ENCODE results near the gene MBNL2. TPM values are rescaled to one million over a fixed set of nuclear protein-coding genes. Genes with fewer than 3 reads are reported as not detected.
A peak's percentile ranks its signal among the peaks of the same experiment; 100 is the strongest.

MBNL2 gene
- total and polyA plus RNA-seq, 2 of the 4 experiments (the other 2 are of a cell fraction): 26.9 to 103 TPM

DNA sequence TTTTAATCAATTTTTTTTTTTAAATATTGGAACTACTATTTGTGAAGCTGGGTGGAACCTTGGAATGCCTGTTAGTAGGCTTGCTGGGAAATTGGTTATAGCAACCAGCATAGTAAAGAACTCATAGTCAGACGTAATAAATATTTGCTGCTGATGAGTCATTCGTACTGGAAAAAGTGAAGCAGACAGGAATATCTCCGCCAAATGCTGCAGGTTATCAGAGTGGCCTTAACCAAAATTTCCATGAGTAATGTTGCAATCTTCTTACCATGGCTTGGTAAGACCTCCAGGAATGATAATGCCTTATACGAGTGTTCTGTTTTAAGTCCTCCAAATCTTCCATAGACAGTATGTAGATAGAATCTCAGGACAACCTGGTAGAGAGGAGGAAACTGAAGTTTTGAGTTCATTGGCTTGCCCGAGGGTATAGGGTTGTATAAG lies 34.2 kb downstream of the MBNL2 start:
- ATAC-seq (ENCODE audit: low read depth) (peak; percentile 38), DNase-seq (peak; percentile 97)
- POLR2A ChIA-PET (ENCODE audit: unreplicated experiment): no interaction called here
- Histone ChIP-seq H3K27ac (ENCODE audit: insufficient read depth, low read length) (peak overlapping the region; percentile 43; the same call in 1 of the 2 replicates), H3K27me3 (ENCODE audit: control insufficient read depth, insufficient read depth, low read length) (no peaks in the 10 kb centered on the region), H3K4ac (ENCODE audit: low read depth, low read length) (no peak overlapping the region; the same call in 1 of the 2 replicates), H3K18ac (ENCODE audit: low read depth, low read length) (peak overlapping the region; percentile 85; the same call in 1 of the 2 replicates), H4K5ac (ENCODE audit: low read depth, low read length) (peak overlapping the region; percentile 54; the same call in 1 of the 2 replicates), H3K79me1 (ENCODE audit: low read depth in 1 of 2, low read length in 2 of 2) (peaks cover 28 to 66% of the 10 kb centered on the region in 2 experiments), H4K91ac (ENCODE audit: insufficient read depth, low read depth, low read length) (peak overlapping the region; percentile 20; the same call in 1 of the 2 replicates), H4K8ac (ENCODE audit: low read depth in 2 of 2, low read length in 2 of 2) (no peak overlapping the region), H3K23ac (ENCODE audit: low read depth, low read length) (no peak overlapping the region; the same call in 1 of the 2 replicates), H3K4me2 (ENCODE audit: low read depth, low read length) (peak overlapping the region; percentile 77), H3K14ac (replicated peaks; ENCODE audit: low read depth, low read length) (0 out of 2 replicates have a peak overlapping the region, but pooled peaks have one; percentile 10), H2AFZ (replicated peaks; ENCODE audit: low read length, poor library complexity) (no peak overlapping the region), H2AK5ac (ENCODE audit: low read depth, low read length) (no peak overlapping the region), H2AK9ac (replicated peaks; ENCODE audit: low read depth, low read length, poor library complexity) (no peak overlapping the region), H2BK20ac (ENCODE audit: low read depth, low read length) (peak overlapping the region; percentile 18), H3K9me1 (ENCODE audit: insufficient read depth, low read length) (peaks cover 43% of the 10 kb centered on the region), H3K9ac (ENCODE audit: low read depth, low read length) (no peak overlapping the region; the same call in 1 of the 2 replicates), H2BK15ac (ENCODE audit: low read depth, low read length) (peak overlapping the region; percentile 88; the same call in 2 of the 3 replicates), H3K9me3 (ENCODE audit: control insufficient read depth, insufficient read depth, low read length) (no peaks in the 10 kb centered on the region), H3K56ac (ENCODE audit: extremely low read depth, insufficient read depth, low read length) (no peak overlapping the region; the same call in 1 of the 2 replicates), H3K4me1 (ENCODE audit: control insufficient read depth, insufficient read depth, low read length) (peaks cover 47% of the 10 kb centered on the region), H2BK120ac (ENCODE audit: low read depth, low read length) (peak overlapping the region; percentile 98), H2BK5ac (ENCODE audit: low read depth, low read length, poor library complexity, severe bottlenecking) (peak overlapping the region; percentile 93), H3K4me3 (ENCODE audit: insufficient read depth, low read depth, low read length) (no peak overlapping the region), H4K20me1 (ENCODE audit: insufficient read depth, low read length) (peaks cover 21% of the 10 kb centered on the region; the same call in 1 of the 2 replicates), H3K36me3 (ENCODE audit: control insufficient read depth, insufficient read depth, low read length) (no peaks in the 10 kb centered on the region)
- CTCF ChIA-PET: interaction anchor here (0.6 kb wide), 1 partner anchor 19 kb away, joined by 4 read pairs; no protein-coding TSS in a partner anchor
- no TSS peak for BruUV-seq (replicated peaks)
- TF ChIP-seq, protein P1, sequence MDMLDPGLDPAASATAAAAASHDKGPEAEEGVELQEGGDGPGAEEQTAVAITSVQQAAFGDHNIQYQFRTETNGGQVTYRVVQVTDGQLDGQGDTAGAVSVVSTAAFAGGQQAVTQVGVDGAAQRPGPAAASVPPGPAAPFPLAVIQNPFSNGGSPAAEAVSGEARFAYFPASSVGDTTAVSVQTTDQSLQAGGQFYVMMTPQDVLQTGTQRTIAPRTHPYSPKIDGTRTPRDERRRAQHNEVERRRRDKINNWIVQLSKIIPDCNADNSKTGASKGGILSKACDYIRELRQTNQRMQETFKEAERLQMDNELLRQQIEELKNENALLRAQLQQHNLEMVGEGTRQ (IDR thresholded peaks at IDR 0.05; ENCODE audit: low read depth, low read length): no peak
- TF ChIP-seq BHLHE40 (IDR thresholded peaks at IDR 0.05; ENCODE audit: low read depth, low read length): peak; percentile 56; the same call in 1 of the 2 replicates
- no peak for TF ChIP-seq RFX5 (IDR thresholded peaks at IDR 0.05; ENCODE audit: low read depth, low read length)
- TF ChIP-seq MAFK (IDR thresholded peaks at IDR 0.05; ENCODE audit: low read depth, low read length): peak; percentile 25; the same call in 1 of the 2 replicates
- peak; percentile 12; the same call in 1 of the 2 replicates for TF ChIP-seq POLR2A (IDR thresholded peaks at IDR 0.05; ENCODE audit: low read depth, low read length)
- no peak for TF ChIP-seq MAZ (IDR thresholded peaks at IDR 0.05; ENCODE audit: borderline replicate concordance, low read depth, low read length)
- TF ChIP-seq, protein P2, sequence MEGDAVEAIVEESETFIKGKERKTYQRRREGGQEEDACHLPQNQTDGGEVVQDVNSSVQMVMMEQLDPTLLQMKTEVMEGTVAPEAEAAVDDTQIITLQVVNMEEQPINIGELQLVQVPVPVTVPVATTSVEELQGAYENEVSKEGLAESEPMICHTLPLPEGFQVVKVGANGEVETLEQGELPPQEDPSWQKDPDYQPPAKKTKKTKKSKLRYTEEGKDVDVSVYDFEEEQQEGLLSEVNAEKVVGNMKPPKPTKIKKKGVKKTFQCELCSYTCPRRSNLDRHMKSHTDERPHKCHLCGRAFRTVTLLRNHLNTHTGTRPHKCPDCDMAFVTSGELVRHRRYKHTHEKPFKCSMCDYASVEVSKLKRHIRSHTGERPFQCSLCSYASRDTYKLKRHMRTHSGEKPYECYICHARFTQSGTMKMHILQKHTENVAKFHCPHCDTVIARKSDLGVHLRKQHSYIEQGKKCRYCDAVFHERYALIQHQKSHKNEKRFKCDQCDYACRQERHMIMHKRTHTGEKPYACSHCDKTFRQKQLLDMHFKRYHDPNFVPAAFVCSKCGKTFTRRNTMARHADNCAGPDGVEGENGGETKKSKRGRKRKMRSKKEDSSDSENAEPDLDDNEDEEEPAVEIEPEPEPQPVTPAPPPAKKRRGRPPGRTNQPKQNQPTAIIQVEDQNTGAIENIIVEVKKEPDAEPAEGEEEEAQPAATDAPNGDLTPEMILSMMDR (conservative IDR thresholded peaks at IDR 0.05; ENCODE audit: low read depth, low read length): no peak
- TF ChIP-seq NFE2L2 (IDR thresholded peaks at IDR 0.05; ENCODE audit: low read depth, low read length): no peak
- TF ChIP-seq, protein P3, sequence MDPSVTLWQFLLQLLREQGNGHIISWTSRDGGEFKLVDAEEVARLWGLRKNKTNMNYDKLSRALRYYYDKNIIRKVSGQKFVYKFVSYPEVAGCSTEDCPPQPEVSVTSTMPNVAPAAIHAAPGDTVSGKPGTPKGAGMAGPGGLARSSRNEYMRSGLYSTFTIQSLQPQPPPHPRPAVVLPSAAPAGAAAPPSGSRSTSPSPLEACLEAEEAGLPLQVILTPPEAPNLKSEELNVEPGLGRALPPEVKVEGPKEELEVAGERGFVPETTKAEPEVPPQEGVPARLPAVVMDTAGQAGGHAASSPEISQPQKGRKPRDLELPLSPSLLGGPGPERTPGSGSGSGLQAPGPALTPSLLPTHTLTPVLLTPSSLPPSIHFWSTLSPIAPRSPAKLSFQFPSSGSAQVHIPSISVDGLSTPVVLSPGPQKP (IDR thresholded peaks at IDR 0.05; ENCODE audit: borderline replicate concordance, low read depth, low read length): no peak
- TF ChIP-seq CHD1 (IDR thresholded peaks at IDR 0.05; ENCODE audit: low read depth, low read length): no peak
- TF ChIP-seq CEBPB (IDR thresholded peaks at IDR 0.05; ENCODE audit: low read depth, low read length): peak; percentile 97
- TF ChIP-seq FOS (IDR thresholded peaks at IDR 0.05; ENCODE audit: low read depth, low read length): peak; percentile 97
- 0 out of 2 replicates have a peak, but pooled peaks have one; percentile 18 for TF ChIP-seq SMC3 (IDR thresholded peaks at IDR 0.05; ENCODE audit: low read depth, low read length)
- in situ Hi-C loops (cut with MboI; ENCODE audit: low sequenced_read_pairs) (no loop called here), intact Hi-C loops (cut with micrococcal nuclease) (no loop called here), dilution Hi-C loops (cut with HindIII; ENCODE audit: low sequenced_read_pairs, unreplicated experiment) (no loop called here)
- WGBS, 2 experiments (ENCODE audit: extremely low coverage in 2 of 2, insufficient read length in 1 of 2): no CpG with 5 or more reads among the region's 5 CpGs

Measured in IMR-90 (cell line).